Progenitor cell of endocrine pancreas (in vitro differentiated cells): ENCODE measurements around the gene FBXL7. TPM values are rescaled to one million over a fixed set of nuclear protein-coding genes. Genes with fewer than 3 reads are reported as not detected.

Experiments
- DNase-seq: peaks from one replicate; pipeline ENCODE4 v3.0.0; 2021; ENCODE audit warnings: low spot score; ENCODE audit not compliant: unreplicated experiment
- H3K27ac Mint-ChIP-seq: 2 replicates; pipeline ENCODE4 v1.8.0; 2021; ENCODE audit warnings: mild to moderate bottlenecking, moderate library complexity, mixed read lengths
- H3K27me3 Mint-ChIP-seq: 2 replicates; pipeline ENCODE4 v1.8.0; 2021; ENCODE audit warnings: mixed read lengths
- H3K36me3 Mint-ChIP-seq: 2 replicates; pipeline ENCODE4 v1.8.0; 2022; ENCODE audit warnings: mixed read lengths; ENCODE audit not compliant: insufficient read depth
- H3K4me1 Mint-ChIP-seq: 2 replicates; pipeline ENCODE4 v1.8.0; 2021; ENCODE audit warnings: low read depth, mixed read lengths
- H3K4me3 Mint-ChIP-seq: 2 replicates; pipeline ENCODE4 v1.8.0; 2021; ENCODE audit warnings: low read depth, mild to moderate bottlenecking, moderate library complexity, mixed read lengths
- H3K9me3 Mint-ChIP-seq: 2 replicates; pipeline ENCODE4 v1.8.0; 2021; ENCODE audit warnings: low read depth, mixed read lengths
- CTCF ChIP-seq: fragments of 200-600 bp; sonication (generic); IDR thresholded peaks from one replicate; pipeline ENCODE4 v1.5.0; 2021; ENCODE audit warnings: antibody characterized with exemption, mild to moderate bottlenecking; ENCODE audit not compliant: unreplicated experiment
- total RNA-seq: library from RNA; stranded (reverse); gene quantifications from 2 replicates; pipeline ENCODE4 v1.2.1, GENCODE V29; 2021

The FBXL7 gene
- total RNA-seq, 1 donor from 2014 or later, result 15.4 TPM

GRCh38 chr5:15720515-15720914, 220.5 kb downstream of the FBXL7 start:
- Mint-ChIP-seq H3K36me3 (peaks cover 2% of the 10 kb centered on the region), H3K4me1 (peaks cover 10% of the 10 kb centered on the region), H3K4me3 (no peak overlapping the region), H3K9me3 (peaks cover 9% of the 10 kb centered on the region), H3K27me3 (no peaks in the 10 kb centered on the region), H3K27ac (no peak overlapping the region)
- DNase-seq, result no peak
- TF ChIP-seq CTCF, result no peak

- Mint-ChIP-seq H3K27me3 (no peaks in the 10 kb centered on the region), H3K27ac (no peak overlapping the region), H3K4me1 (peaks cover 10% of the 10 kb centered on the region), H3K36me3 (peaks cover 2% of the 10 kb centered on the region), H3K9me3 (peaks cover 16% of the 10 kb centered on the region), H3K4me3 (no peak overlapping the region)
- TF ChIP-seq CTCF, result no peak
- no peak for DNase-seq
Observed at GRCh38 chr5:15722305-15722704, 222.3 kb downstream of the FBXL7 start.

- no peak for TF ChIP-seq CTCF
- Mint-ChIP-seq H3K4me3 (no peak overlapping the region), H3K27ac (no peak overlapping the region), H3K4me1 (no peaks in the 10 kb centered on the region), H3K36me3 (peaks cover 3% of the 10 kb centered on the region), H3K27me3 (no peaks in the 10 kb centered on the region), H3K9me3 (peaks cover 22% of the 10 kb centered on the region)
- no peak for DNase-seq
Observed at GRCh38 chr5:15727375-15727774, 227.4 kb downstream of the FBXL7 start.

- Mint-ChIP-seq H3K4me1 (no peaks in the 10 kb centered on the region), H3K27me3 (no peaks in the 10 kb centered on the region), H3K27ac (no peak overlapping the region), H3K4me3 (no peak overlapping the region), H3K36me3 (peaks cover 3% of the 10 kb centered on the region), H3K9me3 (peaks cover 22% of the 10 kb centered on the region)
- TF ChIP-seq CTCF, result no peak
- no peak for DNase-seq
Observed at GRCh38 chr5:15728811-15729210, 228.8 kb downstream of the FBXL7 start.

- H3K9me3 Mint-ChIP-seq, result peaks cover 12% of the 10 kb centered on the region
- H3K36me3 Mint-ChIP-seq, result peaks cover 1% of the 10 kb centered on the region
- TF ChIP-seq CTCF, result no peak
- H3K4me3 Mint-ChIP-seq, result no peak overlapping the region
- no peak for DNase-seq
- no peaks in the 10 kb centered on the region for H3K4me1 Mint-ChIP-seq
- H3K27ac Mint-ChIP-seq, result no peak overlapping the region
- H3K27me3 Mint-ChIP-seq, result no peaks in the 10 kb centered on the region
Observed at GRCh38 chr5:15731699-15732098, 231.7 kb downstream of the FBXL7 start.
